DOHH2 (cell line): ENCODE measurements around the gene CACTIN.

Experiments used
- EZH2phosphoT487 ChIP-seq: fragments of 200-600 bp; sonication (generic); IDR thresholded peaks from 2 replicates; pipeline ENCODE4 v1.6.1; 2017; ENCODE audit warnings: borderline replicate concordance, mild to moderate bottlenecking, antibody characterized with exemption, low read length, moderate library complexity, mixed read lengths
- TF ChIP-seq, protein P1 (sequence below): fragments of 200-600 bp; sonication (generic); IDR thresholded peaks from one replicate; pipeline ENCODE4 v1.5.1; 2014; ENCODE audit warnings: antibody characterized with exemption, mild to moderate bottlenecking, low read depth, low read length; ENCODE audit not compliant: poor library complexity, severe bottlenecking

DNA sequence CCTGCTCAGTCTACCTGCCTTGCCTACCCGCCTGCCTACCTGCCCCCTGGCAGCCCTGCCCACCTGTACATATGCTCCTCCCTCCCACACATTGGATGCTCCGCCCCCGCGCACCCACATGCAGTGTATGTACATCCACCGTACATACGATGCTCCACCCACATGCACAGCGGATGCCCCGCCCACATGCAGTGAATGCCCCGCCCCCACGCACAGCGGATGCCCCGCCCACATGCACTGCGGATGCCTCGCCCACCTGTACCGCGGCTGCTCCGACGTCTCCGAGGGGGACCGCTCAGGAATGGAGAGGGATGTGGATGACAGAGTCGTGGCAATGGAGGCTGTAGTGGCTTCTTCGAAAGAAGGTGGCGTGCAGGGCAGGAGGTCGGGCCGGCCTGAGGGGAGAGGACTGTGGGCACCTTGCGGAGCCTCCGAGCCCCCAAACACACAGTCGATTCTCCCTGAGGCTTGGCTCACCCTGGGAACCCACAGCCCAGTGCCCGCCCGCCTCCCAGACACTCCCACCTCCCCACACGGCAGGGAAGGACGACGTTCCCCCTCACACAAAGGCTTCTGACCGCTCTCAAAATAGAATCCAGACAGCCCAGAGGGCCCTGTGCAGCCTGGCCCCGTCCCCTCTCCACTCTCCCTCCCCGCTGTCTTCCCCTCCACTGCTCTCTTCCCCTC is 16.5 kb upstream of the CACTIN start:
- TF ChIP-seq EZH2phosphoT487, result no peak
- TF ChIP-seq, protein P1, sequence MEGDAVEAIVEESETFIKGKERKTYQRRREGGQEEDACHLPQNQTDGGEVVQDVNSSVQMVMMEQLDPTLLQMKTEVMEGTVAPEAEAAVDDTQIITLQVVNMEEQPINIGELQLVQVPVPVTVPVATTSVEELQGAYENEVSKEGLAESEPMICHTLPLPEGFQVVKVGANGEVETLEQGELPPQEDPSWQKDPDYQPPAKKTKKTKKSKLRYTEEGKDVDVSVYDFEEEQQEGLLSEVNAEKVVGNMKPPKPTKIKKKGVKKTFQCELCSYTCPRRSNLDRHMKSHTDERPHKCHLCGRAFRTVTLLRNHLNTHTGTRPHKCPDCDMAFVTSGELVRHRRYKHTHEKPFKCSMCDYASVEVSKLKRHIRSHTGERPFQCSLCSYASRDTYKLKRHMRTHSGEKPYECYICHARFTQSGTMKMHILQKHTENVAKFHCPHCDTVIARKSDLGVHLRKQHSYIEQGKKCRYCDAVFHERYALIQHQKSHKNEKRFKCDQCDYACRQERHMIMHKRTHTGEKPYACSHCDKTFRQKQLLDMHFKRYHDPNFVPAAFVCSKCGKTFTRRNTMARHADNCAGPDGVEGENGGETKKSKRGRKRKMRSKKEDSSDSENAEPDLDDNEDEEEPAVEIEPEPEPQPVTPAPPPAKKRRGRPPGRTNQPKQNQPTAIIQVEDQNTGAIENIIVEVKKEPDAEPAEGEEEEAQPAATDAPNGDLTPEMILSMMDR, result no peak
